ENCODE results near the gene PPP2R2C.

Gene PPP2R2C

GRCh38 chr4:6351246-6352000 lies 121.0 kb downstream of the PPP2R2C start:
- Histone ChIP-seq H3K9ac (ENCODE audit: low read depth, low read length) (no peak overlapping the region), H3K4me3 (ENCODE audit: low read length) (no peak overlapping the region), H3K4me2 (ENCODE audit: low read length) (no peak overlapping the region), H3K27me3 (ENCODE audit: control insufficient read depth, insufficient read depth, low read length) (peaks cover 34% of the 10 kb centered on the region), H3K4me1 (ENCODE audit: control insufficient read depth, insufficient read depth, low read length) (peaks cover 11% of the 10 kb centered on the region), H3K36me3 (ENCODE audit: insufficient read depth, low read length) (no peaks in the 10 kb centered on the region), H3K9me3 (replicated peaks; ENCODE audit: low read length) (no peaks in the 10 kb centered on the region)

DNA sequence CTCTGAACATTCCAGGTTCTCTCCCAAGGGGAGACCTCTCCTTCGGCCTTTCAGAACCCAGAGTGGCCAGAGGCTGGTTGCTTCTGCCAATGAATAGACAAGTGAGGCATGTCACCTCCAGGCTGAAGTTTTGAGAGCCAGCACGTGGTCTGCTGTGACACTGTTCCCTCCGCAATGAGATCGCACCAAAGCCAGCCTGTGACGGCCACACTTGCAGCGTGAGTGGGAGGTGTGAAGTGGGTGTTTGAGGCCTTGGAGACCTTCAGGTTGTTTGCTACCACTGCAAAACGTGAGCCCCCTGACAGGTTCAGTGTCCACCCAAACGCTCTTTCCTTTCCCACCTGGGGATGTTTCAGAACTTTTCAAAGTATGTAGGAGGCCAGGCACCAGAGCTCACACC lies 121.8 kb downstream of the PPP2R2C start:
- no peaks in the 10 kb centered on the region for H3K9me3 ChIP-seq (replicated peaks; ENCODE audit: low read length)
- H3K27me3 ChIP-seq (ENCODE audit: control insufficient read depth, insufficient read depth, low read length), result peaks cover 34% of the 10 kb centered on the region
- H3K9ac ChIP-seq (ENCODE audit: low read depth, low read length), result no peak overlapping the region
- H3K4me3 ChIP-seq (ENCODE audit: low read length), result no peak overlapping the region
- H3K4me2 ChIP-seq (ENCODE audit: low read length), result no peak overlapping the region
- H3K4me1 ChIP-seq (ENCODE audit: control insufficient read depth, insufficient read depth, low read length), result peaks cover 11% of the 10 kb centered on the region
- H3K36me3 ChIP-seq (ENCODE audit: insufficient read depth, low read length), result no peaks in the 10 kb centered on the region

DNA sequence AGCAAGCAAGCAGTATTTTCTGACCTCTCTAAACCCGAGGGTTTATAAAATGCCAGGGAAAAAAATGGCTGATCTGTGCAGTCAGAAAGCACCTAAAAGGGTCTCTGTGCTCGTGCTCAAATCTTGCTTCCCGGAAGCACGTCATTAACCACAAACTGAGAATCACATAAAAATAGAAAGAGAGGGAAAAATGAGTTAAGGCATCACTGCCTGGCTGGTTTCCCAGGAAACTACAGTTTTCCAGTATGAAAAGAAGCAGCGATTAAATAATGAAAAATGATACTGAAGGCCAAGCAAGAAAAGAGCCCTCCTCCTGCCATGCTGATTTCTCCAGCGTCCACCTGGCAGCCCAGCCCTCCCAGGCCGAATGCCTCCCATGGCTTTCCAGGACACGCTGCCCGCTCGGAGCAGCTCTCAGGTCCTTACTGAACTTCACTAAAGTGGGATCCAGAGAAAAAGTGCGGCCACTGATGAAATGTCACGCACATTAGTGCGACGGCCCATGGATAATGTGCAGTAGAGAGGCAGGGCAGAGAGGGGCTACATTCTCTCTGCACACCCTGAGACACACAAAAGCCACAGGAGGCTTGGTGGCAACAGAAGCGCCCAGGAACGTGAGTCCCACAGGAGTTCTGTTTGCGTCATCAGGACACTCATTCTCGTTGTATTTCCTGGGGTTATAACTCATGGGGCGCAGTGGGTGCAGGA lies 122.4 kb downstream of the PPP2R2C start:
- Histone ChIP-seq H3K9me3 (replicated peaks; ENCODE audit: low read length) (no peaks in the 10 kb centered on the region), H3K36me3 (ENCODE audit: insufficient read depth, low read length) (no peaks in the 10 kb centered on the region), H3K27me3 (ENCODE audit: control insufficient read depth, insufficient read depth, low read length) (peaks cover 34% of the 10 kb centered on the region), H3K4me1 (ENCODE audit: control insufficient read depth, insufficient read depth, low read length) (peaks cover 11% of the 10 kb centered on the region), H3K4me3 (ENCODE audit: low read length) (no peak overlapping the region), H3K4me2 (ENCODE audit: low read length) (peak overlapping the region; percentile 28), H3K9ac (ENCODE audit: low read depth, low read length) (peak overlapping the region; percentile 20)

DNA sequence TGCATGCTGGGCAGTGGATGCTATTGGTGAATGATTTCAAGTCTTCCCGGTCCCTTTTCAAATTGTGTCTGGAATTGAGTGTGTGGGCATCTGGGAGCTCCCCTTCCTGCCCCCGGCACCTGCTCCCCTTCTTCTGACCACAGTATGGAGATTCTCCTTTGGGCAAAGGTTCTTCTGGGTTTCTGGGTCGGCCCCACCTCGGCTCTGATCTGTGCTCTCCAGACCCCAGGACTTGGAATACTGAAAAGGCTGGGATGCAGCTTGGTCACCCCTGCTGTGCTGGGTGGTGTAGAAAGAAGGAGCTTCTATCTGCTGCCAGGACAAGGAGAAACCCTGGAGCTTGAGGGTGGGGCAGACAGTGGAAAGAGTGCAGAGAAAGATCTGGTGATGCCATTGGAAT lies 124.0 kb downstream of the PPP2R2C start:
- Histone ChIP-seq H3K9ac (ENCODE audit: low read depth, low read length) (no peak overlapping the region), H3K4me1 (ENCODE audit: control insufficient read depth, insufficient read depth, low read length) (peaks cover 24% of the 10 kb centered on the region), H3K27me3 (ENCODE audit: control insufficient read depth, insufficient read depth, low read length) (peaks cover 25% of the 10 kb centered on the region), H3K9me3 (replicated peaks; ENCODE audit: low read length) (no peaks in the 10 kb centered on the region), H3K4me3 (ENCODE audit: low read length) (no peak overlapping the region), H3K36me3 (ENCODE audit: insufficient read depth, low read length) (no peaks in the 10 kb centered on the region), H3K4me2 (ENCODE audit: low read length) (no peak overlapping the region)

GRCh38 chr4:6347511-6348045 lies 124.8 kb downstream of the PPP2R2C start:
- Histone ChIP-seq H3K4me2 (ENCODE audit: low read length) (no peak overlapping the region), H3K9ac (ENCODE audit: low read depth, low read length) (no peak overlapping the region), H3K36me3 (ENCODE audit: insufficient read depth, low read length) (no peaks in the 10 kb centered on the region), H3K9me3 (replicated peaks; ENCODE audit: low read length) (no peaks in the 10 kb centered on the region), H3K4me1 (ENCODE audit: control insufficient read depth, insufficient read depth, low read length) (peaks cover 28% of the 10 kb centered on the region), H3K4me3 (ENCODE audit: low read length) (no peak overlapping the region), H3K27me3 (ENCODE audit: control insufficient read depth, insufficient read depth, low read length) (peaks cover 25% of the 10 kb centered on the region)

DNA sequence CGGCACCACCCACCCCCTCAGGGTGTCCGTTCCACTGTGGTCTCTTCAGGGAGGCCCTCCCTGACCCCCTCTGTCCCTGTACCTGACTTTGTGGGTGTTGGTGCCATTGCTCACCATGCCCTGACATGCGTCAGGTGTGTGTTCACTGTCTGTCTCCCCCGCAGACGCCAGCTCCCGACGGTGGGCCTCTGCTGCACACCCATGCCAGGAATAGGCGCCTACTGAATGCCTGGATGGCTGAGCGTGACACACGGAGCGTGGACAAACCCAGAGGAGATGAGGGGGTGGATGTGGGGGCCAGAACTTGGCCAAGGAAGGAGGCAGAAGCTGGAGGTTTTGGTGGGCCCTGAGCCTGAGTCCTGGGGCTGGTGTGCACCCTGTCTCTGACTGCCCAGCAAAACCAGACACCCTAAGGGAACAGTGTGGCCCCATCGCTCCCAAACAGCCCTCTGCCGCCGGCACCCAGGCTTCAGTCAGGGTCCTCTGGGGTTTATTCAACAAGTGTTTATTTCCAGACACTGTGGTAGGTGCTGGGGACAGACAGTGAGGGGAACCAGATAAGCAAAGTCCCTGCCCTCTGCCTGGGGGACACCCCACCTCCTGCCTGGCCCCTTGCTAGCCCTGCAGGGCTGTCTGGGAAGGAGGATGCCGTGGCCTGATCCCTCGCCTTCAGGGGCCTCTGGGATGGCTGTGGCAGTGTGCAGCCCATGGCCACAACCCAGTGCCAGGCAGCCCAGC lies 125.9 kb downstream of the PPP2R2C start:
- Histone ChIP-seq H3K4me3 (ENCODE audit: low read length) (no peak overlapping the region), H3K27me3 (ENCODE audit: control insufficient read depth, insufficient read depth, low read length) (peaks cover 21% of the 10 kb centered on the region), H3K9ac (ENCODE audit: low read depth, low read length) (no peak overlapping the region), H3K36me3 (ENCODE audit: insufficient read depth, low read length) (no peaks in the 10 kb centered on the region), H3K9me3 (replicated peaks; ENCODE audit: low read length) (no peaks in the 10 kb centered on the region), H3K4me2 (ENCODE audit: low read length) (no peak overlapping the region), H3K4me1 (ENCODE audit: control insufficient read depth, insufficient read depth, low read length) (peaks cover 28% of the 10 kb centered on the region)

DNA sequence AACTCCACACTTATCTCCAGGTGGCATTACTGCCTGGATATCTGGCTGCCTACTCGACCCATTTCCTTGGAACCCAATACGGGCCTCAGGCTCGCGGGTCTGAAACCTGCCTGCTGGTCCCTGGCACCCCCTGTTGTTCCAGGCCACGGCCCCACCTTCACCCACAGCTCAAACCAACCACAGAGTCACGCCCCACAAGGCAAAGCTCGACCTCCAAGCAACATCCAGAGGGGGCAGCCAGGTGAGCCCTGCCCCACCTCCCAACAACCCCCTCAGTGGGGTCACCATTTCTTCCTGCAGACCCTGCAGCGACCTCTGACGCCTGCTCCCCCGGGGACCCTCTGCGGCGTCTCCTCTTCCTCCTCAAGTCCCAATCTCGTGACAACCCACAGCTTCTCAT lies 126.5 kb downstream of the PPP2R2C start:
- Histone ChIP-seq H3K36me3 (ENCODE audit: insufficient read depth, low read length) (no peaks in the 10 kb centered on the region), H3K9me3 (replicated peaks; ENCODE audit: low read length) (no peaks in the 10 kb centered on the region), H3K9ac (ENCODE audit: low read depth, low read length) (no peak overlapping the region), H3K27me3 (ENCODE audit: control insufficient read depth, insufficient read depth, low read length) (peaks cover 24% of the 10 kb centered on the region), H3K4me1 (ENCODE audit: control insufficient read depth, insufficient read depth, low read length) (peaks cover 28% of the 10 kb centered on the region), H3K4me2 (ENCODE audit: low read length) (no peak overlapping the region), H3K4me3 (ENCODE audit: low read length) (no peak overlapping the region)

DNA sequence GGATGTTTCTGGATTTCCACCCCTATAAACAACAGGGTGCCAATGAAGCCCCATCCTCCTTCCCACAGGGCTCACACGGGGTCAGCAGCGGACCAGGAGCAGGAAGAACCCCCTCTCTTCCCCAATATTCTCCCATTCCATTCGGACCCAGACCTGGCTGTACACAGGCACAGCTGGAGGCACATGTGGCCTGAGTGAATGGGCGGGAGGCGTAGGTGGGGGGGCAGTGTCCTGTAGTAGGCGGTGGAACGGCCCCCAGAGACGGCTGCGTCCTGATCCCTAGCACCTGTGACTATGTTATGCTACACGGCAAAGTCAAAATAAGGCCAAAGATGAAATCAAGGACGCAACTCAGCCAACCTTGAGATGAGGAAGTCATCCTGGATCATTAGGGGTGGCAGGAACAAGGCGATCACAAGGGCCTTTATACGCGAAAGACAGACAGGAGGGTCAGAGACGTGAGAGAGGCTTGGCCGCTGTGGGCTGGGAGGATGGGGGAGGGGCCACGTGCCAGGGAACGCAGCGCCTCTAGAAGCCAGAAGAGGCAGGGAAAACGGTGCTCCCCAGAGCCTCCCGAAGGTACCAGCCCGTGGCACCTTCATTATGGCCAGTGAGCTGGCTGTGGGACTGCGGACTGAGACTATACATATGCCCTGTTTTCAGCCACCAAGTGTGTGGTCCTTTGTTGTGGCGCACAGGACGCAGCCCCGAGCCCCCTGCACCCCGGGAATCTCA lies 127.2 kb downstream of the PPP2R2C start:
- Histone ChIP-seq H3K36me3 (ENCODE audit: insufficient read depth, low read length) (no peaks in the 10 kb centered on the region), H3K27me3 (ENCODE audit: control insufficient read depth, insufficient read depth, low read length) (peaks cover 23% of the 10 kb centered on the region), H3K9me3 (replicated peaks; ENCODE audit: low read length) (no peaks in the 10 kb centered on the region), H3K4me3 (ENCODE audit: low read length) (no peak overlapping the region), H3K9ac (ENCODE audit: low read depth, low read length) (no peak overlapping the region), H3K4me1 (ENCODE audit: control insufficient read depth, insufficient read depth, low read length) (peaks cover 24% of the 10 kb centered on the region), H3K4me2 (ENCODE audit: low read length) (no peak overlapping the region)

- Histone ChIP-seq H3K27me3 (ENCODE audit: control insufficient read depth, insufficient read depth, low read length) (peaks cover 16% of the 10 kb centered on the region), H3K9me3 (replicated peaks; ENCODE audit: low read length) (no peaks in the 10 kb centered on the region), H3K4me1 (ENCODE audit: control insufficient read depth, insufficient read depth, low read length) (peaks cover 17% of the 10 kb centered on the region), H3K4me2 (ENCODE audit: low read length) (peak overlapping the region; percentile 51), H3K36me3 (ENCODE audit: insufficient read depth, low read length) (no peaks in the 10 kb centered on the region), H3K9ac (ENCODE audit: low read depth, low read length) (peak overlapping the region; percentile 11), H3K4me3 (ENCODE audit: low read length) (peak overlapping the region; percentile 1)
Observed at GRCh38 chr4:6343939-6344408, 128.4 kb downstream of the PPP2R2C start.

- H3K4me3 ChIP-seq (ENCODE audit: low read length), result no peak overlapping the region
- H3K9me3 ChIP-seq (replicated peaks; ENCODE audit: low read length), result no peaks in the 10 kb centered on the region
- peaks cover 17% of the 10 kb centered on the region for H3K4me1 ChIP-seq (ENCODE audit: control insufficient read depth, insufficient read depth, low read length)
- H3K9ac ChIP-seq (ENCODE audit: low read depth, low read length), result no peak overlapping the region
- H3K27me3 ChIP-seq (ENCODE audit: control insufficient read depth, insufficient read depth, low read length), result peaks cover 19% of the 10 kb centered on the region
- no peaks in the 10 kb centered on the region for H3K36me3 ChIP-seq (ENCODE audit: insufficient read depth, low read length)
- no peak overlapping the region for H3K4me2 ChIP-seq (ENCODE audit: low read length)
Observed at GRCh38 chr4:6342530-6343293, 129.7 kb downstream of the PPP2R2C start.

Data from skeletal muscle satellite cell (primary cell).